OCI-LY1 (cell line): ENCODE measurements around the gene FIG4.

ENCODE experiments used
- CTCF ChIP-seq: fragments of 200-600 bp; sonication (generic), shearing (Covaris generic); IDR thresholded peaks from 2 replicates; pipeline ENCODE4 v1.5.1; 2017; ENCODE audit warnings: mild to moderate bottlenecking, antibody characterized with exemption, low read length, moderate library complexity, mixed read lengths
- EZH2 ChIP-seq: fragments of 200-600 bp; sonication (generic), shearing (Covaris generic); IDR thresholded peaks from 2 replicates; pipeline ENCODE4 v1.8.0; 2017; ENCODE audit warnings: borderline replicate concordance, mixed run types, mild to moderate bottlenecking, antibody characterized with exemption, low read length, moderate library complexity, mixed read lengths

GRCh38 chr6:109770047-109770446 lies 79.0 kb downstream of the FIG4 start:
- TF ChIP-seq CTCF (no peak), EZH2 (no peak)
